HG02642 (cell line): ENCODE data around the gene NELFA.

ENCODE experiments used
- ATAC-seq: cut with Tn5 transposase; IDR thresholded peaks from one replicate; pipeline ENCODE4 v1.9.1; 2021; ENCODE audit warnings: mild to moderate bottlenecking; ENCODE audit not compliant: unreplicated experiment, poor library complexity

Gene NELFA

DNA sequence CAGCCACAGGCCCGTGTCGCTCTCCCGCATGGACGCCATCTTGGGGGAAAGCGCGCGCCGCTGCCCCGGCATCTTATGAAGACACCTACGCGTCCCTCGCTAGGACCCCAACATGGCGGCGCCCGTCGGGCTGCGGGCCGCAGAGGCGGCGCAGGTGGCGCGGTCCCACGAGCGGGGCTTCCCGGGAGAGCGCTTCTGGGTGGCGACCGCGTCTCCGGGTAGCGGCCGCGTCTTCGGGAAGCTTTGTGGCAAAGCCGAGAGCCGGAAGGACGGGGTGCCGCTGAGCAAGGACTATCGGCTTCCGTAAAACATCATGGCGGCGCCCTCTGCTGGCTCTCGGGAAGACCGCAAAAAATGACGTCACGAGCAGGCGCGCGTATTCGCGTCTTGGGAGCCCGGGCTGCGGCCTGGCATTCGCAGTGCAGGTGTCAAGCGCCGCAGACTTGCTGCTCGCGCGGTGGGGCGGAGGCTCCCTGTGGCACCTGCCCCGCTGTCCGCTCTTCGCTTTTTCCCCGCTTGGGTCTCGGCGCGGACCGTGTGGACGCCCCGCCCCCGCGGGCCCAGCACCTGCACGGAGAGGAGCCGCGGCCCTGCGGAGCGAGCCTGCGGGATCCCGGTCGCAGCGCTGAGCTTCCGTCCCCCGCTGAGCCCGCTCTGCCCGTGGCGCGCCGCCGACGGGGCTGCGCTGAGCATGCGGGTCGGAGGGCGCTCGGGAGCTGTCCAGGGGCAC is at the start of gene NELFA:
Gene NELFA (minus strand): TSS at position 54 of the 730 bp plus-strand sequence. CDS start 15 bp downstream, at position 39.
- ATAC-seq, result peak; percentile 86

- ATAC-seq, result no peak
These were observed 48.8 kb upstream of the NELFA start for GRCh38 chr4:2057382-2058065.

DNA sequence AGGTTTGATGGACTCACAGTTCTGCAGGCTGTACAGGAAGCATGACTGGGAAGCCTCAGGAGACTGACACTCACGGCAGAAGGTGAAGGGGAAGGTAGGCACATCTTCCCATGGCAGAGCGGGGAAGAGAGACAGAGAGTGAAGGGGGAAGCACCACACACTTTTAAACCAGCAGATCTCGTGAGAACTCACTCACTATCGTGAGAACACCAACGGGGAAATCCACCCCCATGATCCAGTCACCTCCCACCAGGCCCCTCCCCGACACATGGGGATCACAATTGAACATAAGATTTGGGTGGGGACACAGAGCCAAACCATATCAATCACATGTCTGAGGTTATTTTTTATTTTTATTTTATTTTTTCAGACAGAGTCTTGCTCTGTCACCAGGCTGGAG is 45.4 kb upstream of the NELFA start:
- no peak for ATAC-seq

- ATAC-seq, result no peak
These were observed 42.3 kb upstream of the NELFA start for GRCh38 chr4:2051086-2051485.

DNA sequence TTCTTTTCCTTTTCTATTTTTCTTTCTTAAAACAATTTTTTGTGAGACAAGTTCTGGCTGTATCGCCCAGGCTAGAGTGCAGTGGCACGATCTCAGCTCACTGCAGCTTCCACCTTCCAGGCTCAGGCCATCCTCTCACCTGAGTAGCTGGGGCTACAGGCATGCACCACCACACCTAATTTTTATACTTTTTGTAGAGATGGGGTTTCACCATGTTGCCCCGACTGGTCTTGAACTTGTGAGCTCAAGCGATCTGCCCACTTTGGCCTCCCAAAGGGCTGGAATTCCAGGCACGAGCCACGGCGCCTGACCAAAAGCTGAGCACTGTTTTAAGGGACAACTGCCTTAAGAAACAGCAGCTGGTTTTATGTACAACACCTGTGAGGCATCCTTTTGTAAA is 41.0 kb upstream of the NELFA start:
- ATAC-seq, result no peak

DNA sequence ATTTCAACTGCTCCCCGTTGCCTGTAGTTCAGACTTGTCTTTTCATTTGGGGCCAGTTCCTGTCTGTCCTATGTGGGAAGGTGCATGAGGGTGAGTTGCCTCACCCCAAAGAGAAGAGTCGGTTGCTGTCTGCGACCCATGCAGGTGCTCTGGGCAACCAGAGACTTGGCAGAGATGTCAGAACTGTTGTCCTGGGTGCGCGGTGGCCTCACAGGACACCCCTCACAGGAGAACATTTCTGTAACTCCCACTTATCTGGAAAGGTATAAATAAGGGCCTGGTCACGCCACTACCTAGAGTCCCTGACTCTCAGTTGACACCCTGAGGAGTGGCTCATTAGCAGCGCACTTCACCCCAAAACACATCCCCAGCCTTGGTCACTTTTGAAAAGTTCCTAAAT is 40.6 kb upstream of the NELFA start:
- no peak for ATAC-seq

DNA sequence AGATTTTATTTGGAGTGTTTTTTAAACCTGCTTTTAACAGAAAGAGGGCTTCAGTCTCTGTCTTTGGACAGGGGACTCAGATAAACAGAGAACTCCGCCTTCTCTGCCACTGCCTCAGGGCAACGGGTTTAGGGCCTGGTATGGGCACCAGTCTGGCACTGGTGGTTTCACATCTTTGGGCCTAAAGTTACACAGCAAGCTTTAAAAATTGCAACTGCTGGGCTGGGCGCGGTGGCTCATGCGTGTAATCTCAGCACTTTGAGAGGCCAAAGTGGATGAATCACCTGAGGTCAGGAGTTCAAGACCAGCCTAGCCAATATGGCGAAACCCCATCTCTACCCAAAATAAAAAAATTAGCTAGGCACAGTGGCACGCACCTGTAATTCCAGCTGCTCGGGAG is 40.1 kb upstream of the NELFA start:
- ATAC-seq, result no peak

- ATAC-seq, result no peak
These were observed 39.2 kb upstream of the NELFA start for GRCh38 chr4:2047781-2048581.

DNA sequence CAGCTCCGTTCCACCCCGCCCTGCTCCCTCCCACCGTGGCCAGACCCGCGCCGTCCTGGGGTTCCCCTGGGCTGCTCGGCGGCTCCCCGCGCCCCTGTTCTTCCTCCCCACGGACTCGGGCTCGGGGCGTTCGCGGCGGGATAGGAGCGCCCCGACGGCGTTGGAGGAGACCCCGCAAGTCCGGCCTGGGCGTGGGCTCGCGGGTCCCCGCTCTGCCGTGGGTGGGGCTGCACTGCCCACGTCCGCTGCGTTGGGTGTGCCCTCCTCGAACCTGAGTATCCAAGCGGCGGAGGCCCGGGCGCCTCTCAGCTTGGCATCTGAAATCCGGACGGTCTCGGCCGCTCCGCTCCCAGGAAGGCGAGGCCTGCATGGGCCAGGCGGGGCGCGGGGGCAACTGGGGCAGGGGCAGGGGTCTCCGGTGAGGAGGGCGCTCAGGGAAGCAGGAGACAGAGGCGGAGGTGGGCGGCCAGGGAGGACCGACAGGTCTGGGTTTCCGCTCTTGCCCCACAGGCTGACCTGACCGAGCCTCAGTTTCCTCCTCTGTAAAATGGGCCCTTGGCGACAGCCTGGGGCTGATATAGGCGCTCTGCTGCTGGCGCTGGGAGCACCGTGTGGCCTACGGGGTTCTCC is 38.4 kb upstream of the NELFA start:
- ATAC-seq, result no peak

- no peak for ATAC-seq
These were observed 37.5 kb upstream of the NELFA start for GRCh38 chr4:2046031-2046961.

GRCh38 chr4:2045518-2045951 is 36.8 kb upstream of the NELFA start:
- ATAC-seq, result no peak

DNA sequence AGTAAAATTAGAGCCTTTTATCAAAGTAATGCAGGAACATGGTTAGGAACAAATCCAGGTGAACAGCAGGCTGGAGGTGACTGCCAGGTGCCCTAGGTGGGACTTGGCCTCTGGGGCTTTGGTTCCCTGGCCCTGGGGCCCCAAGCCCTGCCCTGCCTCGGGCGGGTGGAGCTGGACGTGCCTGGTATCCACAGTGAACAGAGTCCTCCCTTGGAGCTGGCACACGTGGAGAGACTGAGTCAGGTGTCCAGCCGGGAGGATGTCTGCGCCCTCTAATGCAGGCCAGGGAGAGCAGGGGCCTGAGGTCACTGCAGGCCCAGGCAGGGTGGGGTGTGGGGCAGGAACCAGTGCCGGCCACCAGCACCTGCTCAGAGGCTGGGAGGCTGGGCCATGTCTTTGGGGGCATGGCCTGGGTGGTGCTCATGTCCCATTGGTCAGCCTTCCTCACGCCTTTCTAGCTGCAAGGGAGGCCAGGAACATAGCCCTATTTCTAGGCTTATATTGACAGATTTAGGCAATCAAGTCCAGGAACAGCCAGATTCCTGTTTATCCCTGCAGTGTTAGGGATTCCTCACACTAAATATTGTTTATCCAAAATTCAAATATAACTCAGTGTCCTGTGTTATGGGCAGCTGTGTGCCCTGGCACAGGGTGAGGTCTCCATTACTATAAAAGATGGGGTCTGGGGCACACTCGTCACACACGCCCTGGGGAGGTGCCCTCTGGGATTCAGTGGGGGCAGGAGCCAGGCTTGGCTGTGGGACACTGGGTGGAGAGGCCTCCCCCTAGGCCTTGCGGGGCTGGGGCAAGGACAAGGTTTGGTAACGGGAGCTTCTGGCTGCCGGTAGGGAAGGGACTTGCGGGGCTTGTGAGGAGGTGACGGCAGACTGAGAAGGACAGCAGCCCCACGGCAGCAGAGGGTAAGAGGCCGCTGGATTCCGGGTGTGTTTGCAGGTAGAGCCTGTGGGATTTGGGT is 36.1 kb upstream of the NELFA start:
- ATAC-seq, result no peak

DNA sequence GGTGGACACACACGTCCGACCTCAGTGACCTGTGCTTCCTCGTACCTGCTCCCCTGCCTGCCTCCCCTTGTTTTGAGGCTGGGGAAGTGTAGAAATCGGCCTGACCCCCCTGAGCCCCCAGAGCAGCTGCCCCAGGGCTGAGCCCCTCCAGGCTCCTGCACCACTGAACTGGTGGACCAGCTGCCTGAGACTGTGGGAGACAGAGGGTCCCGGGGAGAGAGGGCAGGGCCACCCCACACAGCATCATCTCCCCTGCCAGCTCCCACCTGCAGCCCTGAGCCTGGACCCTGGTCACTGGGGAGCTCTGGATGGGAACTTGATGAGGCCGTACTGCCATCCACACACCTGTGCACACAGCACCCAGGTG is 35.3 kb upstream of the NELFA start:
- no peak for ATAC-seq

- no peak for ATAC-seq
These were observed 34.8 kb upstream of the NELFA start for GRCh38 chr4:2043396-2044118.

DNA sequence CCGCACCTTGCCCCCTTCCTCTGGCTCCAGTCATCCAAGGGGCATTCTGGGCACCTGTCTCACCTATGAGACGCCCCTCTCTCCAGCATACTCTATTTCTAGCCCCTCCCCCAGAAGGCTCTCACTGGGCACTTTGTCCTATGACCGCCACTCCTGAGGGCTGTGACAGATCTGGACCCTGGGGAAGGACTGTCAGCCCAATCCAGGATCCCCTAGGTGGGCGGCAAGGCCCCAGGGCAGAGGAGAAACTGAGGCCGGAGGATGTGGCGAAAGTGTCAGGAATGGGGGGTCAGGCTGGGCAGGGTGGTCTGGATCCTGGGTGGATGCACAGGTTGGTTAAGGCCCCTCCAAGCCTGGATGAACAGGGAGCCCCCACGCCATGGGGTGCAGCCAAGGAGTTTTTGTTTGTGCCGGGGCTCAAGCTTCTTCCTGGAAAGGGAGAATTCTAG is 34.2 kb upstream of the NELFA start:
- no peak for ATAC-seq

DNA sequence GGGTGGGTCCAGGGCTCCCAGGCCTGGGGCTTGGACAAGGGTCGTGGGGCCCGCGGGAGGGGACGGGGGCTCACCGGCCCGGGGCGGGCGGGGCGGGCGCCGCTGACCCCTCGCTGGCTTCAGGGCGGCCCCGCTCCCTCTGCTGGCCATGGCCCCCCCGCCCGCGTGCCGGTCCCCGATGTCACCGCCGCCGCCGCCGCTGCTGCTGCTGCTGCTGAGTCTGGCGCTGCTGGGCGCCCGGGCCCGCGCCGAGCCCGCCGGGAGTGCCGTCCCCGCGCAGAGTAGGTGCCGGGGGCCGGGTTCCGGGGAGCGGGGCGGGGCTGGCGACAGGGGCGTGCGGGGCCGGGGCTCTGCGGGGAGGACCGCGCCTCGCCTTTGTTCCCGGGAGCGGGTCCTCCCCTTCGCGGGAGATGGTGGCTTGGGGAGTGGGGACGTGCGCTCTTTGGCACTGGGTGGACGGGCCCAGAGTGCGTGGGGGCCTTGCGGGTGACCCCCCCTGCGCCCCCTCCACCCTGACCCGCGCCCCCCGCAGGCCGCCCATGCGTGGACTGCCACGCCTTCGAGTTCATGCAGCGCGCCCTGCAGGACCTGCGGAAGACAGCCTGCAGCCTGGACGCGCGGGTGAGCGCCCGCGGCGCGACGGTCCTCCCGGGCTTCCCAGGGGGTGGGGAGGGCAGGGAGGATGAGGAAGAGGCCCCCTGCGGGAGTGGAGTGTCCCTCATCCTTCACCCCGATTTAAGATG is 33.6 kb upstream of the NELFA start:
- peak; percentile 37 for ATAC-seq
